HepG2 (cell line): Measurements from ENCODE around the gene BTBD7. TPM values are rescaled to one million over a fixed set of nuclear protein-coding genes. Genes with fewer than 3 reads are reported as not detected.

Experiments used
- ATAC-seq: fragments of 200-7000 bp; cut with Tn5 transposase; 3 replicates; pipeline ENCODE4 v1.9.1; 2020; ENCODE audit warnings: mild to moderate bottlenecking, moderate library complexity
- BruUV-seq: library from RNA; stranded (reverse); fragments of 400-500 nt; replicated peaks from 2 replicates; lab custom pipeline; 2021; lab: Mats Ljungman, UMichigan
- CTCF ChIA-PET: fragments of 300-600 bp; formaldehyde crosslinking; extraction: SDS; loops from one replicate; lab custom pipeline; 2021; ENCODE audit warnings: low total read pairs, inconsistent platforms, low intra/inter-chr PET ratio; lab: Yijun Ruan, JAX
- POLR2A ChIA-PET: fragments of 350-600 bp; sonication (Branson Sonifier 250); formaldehyde crosslinking; loops from one replicate; lab custom pipeline; 2020; ENCODE audit warnings: antibody characterized with exemption, inconsistent platforms; lab: Yijun Ruan, JAX
- DNase-seq: peaks from one replicate; pipeline ENCODE4 v3.0.0-alpha.2; 2015; ENCODE audit warnings: low spot score
- FAIRE-seq: peaks from 3 replicates; lab custom pipeline; 2011; peaks lifted over from hg19 to GRCh38; lab: Jason Lieb, UNC
- H2AFZ ChIP-seq: one replicate; pipeline ENCODE4 v1.6.1; 2011; ENCODE audit warnings: low read length, inconsistent platforms
- H3K27ac ChIP-seq: fragments of 300-600 bp; 3 replicates; pipeline ENCODE4 v1.8.0; 2011; ENCODE audit warnings: mixed run types, mild to moderate bottlenecking, mixed read lengths, low read length, inconsistent platforms; ENCODE audit not compliant: insufficient read depth; ENCODE audit errors: extremely low read length
- H3K27me3 ChIP-seq, 2 experiments: fragments of 200-600 bp in 1 of 2; 2 replicates in 1 of 2; 3 replicates in 1 of 2; pipeline versions ENCODE4 v1.6.0 to v1.8.0; 2011; ENCODE audit warnings: low read length in 2 of 2, mild to moderate bottlenecking in 2 of 2, moderate library complexity in 2 of 2, inconsistent platforms in 1 of 2; ENCODE audit not compliant: insufficient read depth in 2 of 2, control insufficient read depth in 1 of 2
- H3K36me3 ChIP-seq, 2 experiments: fragments of 200-600 bp in 1 of 2; replicated peaks in 1 of 2; 2 replicates in 1 of 2; 3 replicates in 1 of 2; pipeline versions ENCODE4 v1.5.1 to v1.8.0; 2011; ENCODE audit warnings: low read length in 2 of 2, inconsistent platforms in 1 of 2; ENCODE audit not compliant: insufficient read depth in 2 of 2, control insufficient read depth in 1 of 2
- H3K4me1 ChIP-seq: 2 replicates; pipeline ENCODE4 v1.5.1; 2012; ENCODE audit warnings: low read length, inconsistent platforms; ENCODE audit not compliant: insufficient read depth
- H3K4me2 ChIP-seq: 2 replicates; pipeline ENCODE4 v1.6.0; 2011; ENCODE audit warnings: low read depth, low read length, inconsistent platforms
- H3K4me3 ChIP-seq, 3 experiments: fragments of 200-600 bp in 1 of 3; sonication (generic), shearing (Covaris generic) in 1 of 3; replicated peaks in 1 of 3; 2 replicates each; pipeline ENCODE4 v1.5.1; 2011 to 2016; ENCODE audit warnings: low read length in 3 of 3, inconsistent platforms in 2 of 3, low read depth in 2 of 3, mild to moderate bottlenecking in 2 of 3, control low read depth in 1 of 3, mixed read lengths in 1 of 3; ENCODE audit not compliant: insufficient read depth in 1 of 3
- H3K79me2 ChIP-seq: one replicate; pipeline ENCODE4 v1.6.1; 2011; ENCODE audit warnings: low read length, inconsistent platforms; ENCODE audit not compliant: insufficient read depth
- H3K9ac ChIP-seq: 2 replicates; pipeline ENCODE4 v1.6.0; 2011; ENCODE audit warnings: mild to moderate bottlenecking, low read depth, low read length, inconsistent platforms; ENCODE audit not compliant: insufficient read depth
- H3K9me3 ChIP-seq: 2 replicates; pipeline ENCODE4 v1.5.1; 2012; ENCODE audit warnings: mild to moderate bottlenecking, low read length
- H4K20me1 ChIP-seq: 2 replicates; pipeline ENCODE4 v1.6.0; 2011; ENCODE audit warnings: inconsistent platforms, mild to moderate bottlenecking, low read length, moderate library complexity; ENCODE audit not compliant: insufficient read depth
- ARHGAP35 ChIP-seq: sonication (generic); formaldehyde crosslinking; IDR thresholded peaks from 2 replicates; pipeline ENCODE4 v1.9.0; 2022; ENCODE audit warnings: mild to moderate bottlenecking, inconsistent platforms, moderate library complexity, missing genetic modification reagents, borderline replicate concordance
- PHF5A ChIP-seq: IDR thresholded peaks from one replicate; pipeline ENCODE4 v1.6.1; 2018; ENCODE audit warnings: low read depth, missing genetic modification reagents; ENCODE audit not compliant: unreplicated experiment
- POGZ ChIP-seq: sonication (generic); formaldehyde crosslinking; IDR thresholded peaks from 2 replicates; pipeline ENCODE4 v1.4.0; 2020; ENCODE audit warnings: mild to moderate bottlenecking, missing genetic modification reagents
- SMAD3 ChIP-seq: sonication (generic); formaldehyde crosslinking; IDR thresholded peaks from 2 replicates; pipeline ENCODE4 v1.4.0; 2020; ENCODE audit warnings: missing genetic modification reagents
- TMF1 ChIP-seq: sonication (generic); formaldehyde crosslinking; IDR thresholded peaks from 2 replicates; pipeline ENCODE4 v1.8.1; 2022; ENCODE audit warnings: low read depth, missing genetic modification reagents
- ZKSCAN1 ChIP-seq: fragments of 150-350 bp; IDR thresholded peaks from 2 replicates; pipeline ENCODE4 v1.6.1; 2014; ENCODE audit warnings: low read length
- ZNF10 ChIP-seq: sonication (generic); formaldehyde crosslinking; IDR thresholded peaks from 2 replicates; pipeline ENCODE4 v1.4.0; 2020; ENCODE audit warnings: mild to moderate bottlenecking, low read depth, missing genetic modification reagents, borderline replicate concordance
- ZNF207 ChIP-seq: fragments of 450-650 bp; IDR thresholded peaks from 2 replicates; pipeline ENCODE4 v1.6.1; 2016; ENCODE audit warnings: antibody characterized with exemption, borderline replicate concordance
- ZNF552 ChIP-seq: sonication (generic); formaldehyde crosslinking; IDR thresholded peaks from 2 replicates; pipeline ENCODE4 v1.9.0; 2022; ENCODE audit warnings: missing genetic modification reagents, mild to moderate bottlenecking, borderline replicate concordance
- ZNF564 ChIP-seq: sonication (generic); formaldehyde crosslinking; IDR thresholded peaks from 2 replicates; pipeline ENCODE4 v1.8.1; 2023; ENCODE audit warnings: mild to moderate bottlenecking, missing genetic modification reagents
- ZNF7 ChIP-seq: IDR thresholded peaks from 2 replicates; pipeline ENCODE4 v1.6.1; 2016; ENCODE audit warnings: missing biosample characterization, missing genetic modification reagents
- ZNF746 ChIP-seq: sonication (generic); formaldehyde crosslinking; IDR thresholded peaks from 2 replicates; pipeline ENCODE4 v1.8.0; 2022; ENCODE audit warnings: mild to moderate bottlenecking, missing genetic modification reagents
- ZNF878 ChIP-seq: sonication (generic); formaldehyde crosslinking; IDR thresholded peaks from 2 replicates; pipeline ENCODE4 v1.8.1; 2023; ENCODE audit warnings: mild to moderate bottlenecking, missing genetic modification reagents, moderate library complexity
- WGBS: methylation state at CpG from one replicate; pipeline ENCODE4 v1.1.6; 2017; ENCODE audit warnings: low lambda C conversion rate; 5-methylcytosine and 5-hydroxymethylcytosine counted together
- in situ Hi-C: cut with HindIII; loops from 2 replicates; pipeline ENCODE4 v1.10.0; 2017; ENCODE audit warnings: low pct_unique_long_range_greater_than_20kb; ENCODE audit not compliant: extremely low pct_ligation_motif_present
- intact Hi-C: fragments of 100-400 bp; cut with micrococcal nuclease; formaldehyde crosslinking; loops from one replicate; pipeline ENCODE4 v1.10.0; 2022; ENCODE audit not compliant: unreplicated experiment
- polyA plus RNA-seq, 8 experiments: library from polyadenylated mRNA; depleted of rRNA in 3 of 8; stranded (reverse) in 7 of 8; unstranded in 1 of 8; fragments of >200 nt; fragmentation: Illumina TruSeq in 4 of 8; extraction: Trizol in 4 of 8; gene quantifications; 2 replicates each; pipeline versions ENCODE4 v1.2.1 to v1.2.3, GENCODE V29; 2011 to 2016; ENCODE audit warnings: low read depth in 4 of 8, missing spikeins in 1 of 8, mixed read lengths in 1 of 8; ENCODE audit not compliant: insufficient read depth in 1 of 8
- total RNA-seq, 5 experiments: library from RNA; depleted of rRNA; stranded (reverse); fragments of >200 nt; fragmentation: Illumina TruSeq; extraction: Trizol; gene quantifications; 2 replicates each; pipeline ENCODE4 v1.2.3, GENCODE V29; 2016; ENCODE audit warnings: low read depth in 1 of 5
- TF ChIP-seq, protein P1 (sequence below): sonication (generic); formaldehyde crosslinking; IDR thresholded peaks from 2 replicates; pipeline ENCODE4 v1.9.0; 2021; ENCODE audit warnings: missing genetic modification reagents, mild to moderate bottlenecking, borderline replicate concordance
- TF ChIP-seq, protein P2 (sequence below): fragments of 450-650 bp; IDR thresholded peaks from 2 replicates; pipeline ENCODE4 v1.6.1; 2016
- TF ChIP-seq, protein P3 (sequence below): sonication (generic); formaldehyde crosslinking; IDR thresholded peaks from 2 replicates; pipeline ENCODE4 v1.4.0; 2020; ENCODE audit warnings: mild to moderate bottlenecking, missing genetic modification reagents

Gene BTBD7
- total and polyA plus RNA-seq, 2 of the 13 experiments (the other 11 are each of a cell fraction or from before 2014, with no cell fraction given), result 11.6 to 15.2 TPM

DNA sequence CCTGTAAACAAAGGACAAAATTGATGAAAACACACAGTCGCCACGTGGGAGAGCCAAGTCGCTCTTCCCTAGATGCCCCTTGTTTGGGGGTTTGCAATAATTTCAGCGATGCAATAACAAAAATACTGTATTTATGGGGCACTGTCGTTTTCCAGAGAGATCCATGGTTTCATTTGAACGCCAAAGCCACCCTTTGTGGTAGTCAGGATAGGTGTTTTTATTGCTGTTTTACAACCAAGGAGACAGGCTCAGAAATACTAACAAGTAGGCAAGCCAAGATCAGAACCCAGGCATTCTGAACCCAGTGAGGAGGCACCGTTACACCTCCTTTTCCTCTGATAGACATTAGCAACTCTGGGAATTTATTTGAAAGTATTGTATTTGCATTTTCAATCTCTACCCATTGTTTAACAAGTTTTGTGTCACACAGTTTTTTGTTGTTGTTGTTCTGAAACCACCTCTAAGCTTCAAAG is 831 bp upstream of the BTBD7 start:
- FAIRE-seq (peak; percentile 36), DNase-seq (no peak), ATAC-seq (no peak)
- BruUV-seq, result no TSS peak
- whole genome bisulfite sequencing, result 10% methylated on average over 7 of the region's 7 CpGs
- Histone ChIP-seq H3K27me3 (no peaks in the 10 kb centered on the region; a peak in 1 of 5 replicates), H2AFZ (peak overlapping the region; percentile 96), H3K36me3 (no peaks in the 10 kb centered on the region), H3K4me2 (peak overlapping the region; percentile 92), H3K79me2 (peaks cover 39% of the 10 kb centered on the region), H3K9ac (peak overlapping the region; percentile 70), H4K20me1 (peaks cover 21% of the 10 kb centered on the region), H3K27ac (peak overlapping the region; percentile 72), H3K4me3 (peak overlapping the region; percentile 68 to 77 (median 71)), H3K9me3 (peaks cover 8% of the 10 kb centered on the region; the same call in 1 of the 2 replicates), H3K4me1 (peaks cover 42% of the 10 kb centered on the region)
- in situ Hi-C loops, result no loop called here
- intact Hi-C loops, result loop anchor here (5.0 to 10.0 kb wide), 2 partner anchors 49 to 126 kb away; partner anchors contain the start of genes GON7 and UBR7
- POLR2A ChIA-PET, result no interaction called here
- CTCF ChIA-PET, result no interaction called here
- TF ChIP-seq ZNF7 (CRISPR knock-in tag) (peak; percentile 96), TMF1 (CRISPR knock-in tag) (0 out of 2 replicates have a peak, but pooled peaks have one; percentile 7), ZNF552 (CRISPR knock-in tag) (0 out of 2 replicates have a peak, but pooled peaks have one; percentile 1), ZNF564 (CRISPR knock-in tag) (no peak), ZNF878 (CRISPR knock-in tag) (0 out of 2 replicates have a peak, but pooled peaks have one; percentile 7), PHF5A (CRISPR knock-in tag) (no peak), POGZ (CRISPR knock-in tag) (no peak), ZNF746 (CRISPR knock-in tag) (no peak), ZKSCAN1 (no peak), ZNF207 (no peak), ZNF10 (CRISPR knock-in tag) (no peak), ARHGAP35 (CRISPR knock-in tag) (no peak), SMAD3 (CRISPR knock-in tag) (no peak)
- TF ChIP-seq, protein P1, sequence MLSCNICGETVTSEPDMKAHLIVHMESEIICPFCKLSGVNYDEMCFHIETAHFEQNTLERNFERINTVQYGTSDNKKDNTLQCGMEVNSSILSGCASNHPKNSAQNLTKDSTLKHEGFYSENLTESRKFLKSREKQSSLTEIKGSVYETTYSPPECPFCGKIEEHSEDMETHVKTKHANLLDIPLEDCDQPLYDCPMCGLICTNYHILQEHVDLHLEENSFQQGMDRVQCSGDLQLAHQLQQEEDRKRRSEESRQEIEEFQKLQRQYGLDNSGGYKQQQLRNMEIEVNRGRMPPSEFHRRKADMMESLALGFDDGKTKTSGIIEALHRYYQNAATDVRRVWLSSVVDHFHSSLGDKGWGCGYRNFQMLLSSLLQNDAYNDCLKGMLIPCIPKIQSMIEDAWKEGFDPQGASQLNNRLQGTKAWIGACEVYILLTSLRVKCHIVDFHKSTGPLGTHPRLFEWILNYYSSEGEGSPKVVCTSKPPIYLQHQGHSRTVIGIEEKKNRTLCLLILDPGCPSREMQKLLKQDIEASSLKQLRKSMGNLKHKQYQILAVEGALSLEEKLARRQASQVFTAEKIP, result no peak
- TF ChIP-seq, protein P2, sequence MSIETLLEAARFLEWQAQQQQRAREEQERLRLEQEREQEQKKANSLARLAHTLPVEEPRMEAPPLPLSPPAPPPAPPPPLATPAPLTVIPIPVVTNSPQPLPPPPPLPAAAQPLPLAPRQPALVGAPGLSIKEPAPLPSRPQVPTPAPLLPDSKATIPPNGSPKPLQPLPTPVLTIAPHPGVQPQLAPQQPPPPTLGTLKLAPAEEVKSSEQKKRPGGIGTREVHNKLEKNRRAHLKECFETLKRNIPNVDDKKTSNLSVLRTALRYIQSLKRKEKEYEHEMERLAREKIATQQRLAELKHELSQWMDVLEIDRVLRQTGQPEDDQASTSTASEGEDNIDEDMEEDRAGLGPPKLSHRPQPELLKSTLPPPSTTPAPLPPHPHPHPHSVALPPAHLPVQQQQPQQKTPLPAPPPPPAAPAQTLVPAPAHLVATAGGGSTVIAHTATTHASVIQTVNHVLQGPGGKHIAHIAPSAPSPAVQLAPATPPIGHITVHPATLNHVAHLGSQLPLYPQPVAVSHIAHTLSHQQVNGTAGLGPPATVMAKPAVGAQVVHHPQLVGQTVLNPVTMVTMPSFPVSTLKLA, result no peak
- TF ChIP-seq, protein P3, sequence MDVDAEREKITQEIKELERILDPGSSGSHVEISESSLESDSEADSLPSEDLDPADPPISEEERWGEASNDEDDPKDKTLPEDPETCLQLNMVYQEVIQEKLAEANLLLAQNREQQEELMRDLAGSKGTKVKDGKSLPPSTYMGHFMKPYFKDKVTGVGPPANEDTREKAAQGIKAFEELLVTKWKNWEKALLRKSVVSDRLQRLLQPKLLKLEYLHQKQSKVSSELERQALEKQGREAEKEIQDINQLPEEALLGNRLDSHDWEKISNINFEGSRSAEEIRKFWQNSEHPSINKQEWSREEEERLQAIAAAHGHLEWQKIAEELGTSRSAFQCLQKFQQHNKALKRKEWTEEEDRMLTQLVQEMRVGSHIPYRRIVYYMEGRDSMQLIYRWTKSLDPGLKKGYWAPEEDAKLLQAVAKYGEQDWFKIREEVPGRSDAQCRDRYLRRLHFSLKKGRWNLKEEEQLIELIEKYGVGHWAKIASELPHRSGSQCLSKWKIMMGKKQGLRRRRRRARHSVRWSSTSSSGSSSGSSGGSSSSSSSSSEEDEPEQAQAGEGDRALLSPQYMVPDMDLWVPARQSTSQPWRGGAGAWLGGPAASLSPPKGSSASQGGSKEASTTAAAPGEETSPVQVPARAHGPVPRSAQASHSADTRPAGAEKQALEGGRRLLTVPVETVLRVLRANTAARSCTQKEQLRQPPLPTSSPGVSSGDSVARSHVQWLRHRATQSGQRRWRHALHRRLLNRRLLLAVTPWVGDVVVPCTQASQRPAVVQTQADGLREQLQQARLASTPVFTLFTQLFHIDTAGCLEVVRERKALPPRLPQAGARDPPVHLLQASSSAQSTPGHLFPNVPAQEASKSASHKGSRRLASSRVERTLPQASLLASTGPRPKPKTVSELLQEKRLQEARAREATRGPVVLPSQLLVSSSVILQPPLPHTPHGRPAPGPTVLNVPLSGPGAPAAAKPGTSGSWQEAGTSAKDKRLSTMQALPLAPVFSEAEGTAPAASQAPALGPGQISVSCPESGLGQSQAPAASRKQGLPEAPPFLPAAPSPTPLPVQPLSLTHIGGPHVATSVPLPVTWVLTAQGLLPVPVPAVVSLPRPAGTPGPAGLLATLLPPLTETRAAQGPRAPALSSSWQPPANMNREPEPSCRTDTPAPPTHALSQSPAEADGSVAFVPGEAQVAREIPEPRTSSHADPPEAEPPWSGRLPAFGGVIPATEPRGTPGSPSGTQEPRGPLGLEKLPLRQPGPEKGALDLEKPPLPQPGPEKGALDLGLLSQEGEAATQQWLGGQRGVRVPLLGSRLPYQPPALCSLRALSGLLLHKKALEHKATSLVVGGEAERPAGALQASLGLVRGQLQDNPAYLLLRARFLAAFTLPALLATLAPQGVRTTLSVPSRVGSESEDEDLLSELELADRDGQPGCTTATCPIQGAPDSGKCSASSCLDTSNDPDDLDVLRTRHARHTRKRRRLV, result no peak
